Measurements from ENCODE around the gene ARHGEF38. TPM values are rescaled to one million over a fixed set of nuclear protein-coding genes. Genes with fewer than 3 reads are reported as not detected.

ARHGEF38 gene
- total RNA-seq, 1 donor from 2014 or later: not detected

DNA sequence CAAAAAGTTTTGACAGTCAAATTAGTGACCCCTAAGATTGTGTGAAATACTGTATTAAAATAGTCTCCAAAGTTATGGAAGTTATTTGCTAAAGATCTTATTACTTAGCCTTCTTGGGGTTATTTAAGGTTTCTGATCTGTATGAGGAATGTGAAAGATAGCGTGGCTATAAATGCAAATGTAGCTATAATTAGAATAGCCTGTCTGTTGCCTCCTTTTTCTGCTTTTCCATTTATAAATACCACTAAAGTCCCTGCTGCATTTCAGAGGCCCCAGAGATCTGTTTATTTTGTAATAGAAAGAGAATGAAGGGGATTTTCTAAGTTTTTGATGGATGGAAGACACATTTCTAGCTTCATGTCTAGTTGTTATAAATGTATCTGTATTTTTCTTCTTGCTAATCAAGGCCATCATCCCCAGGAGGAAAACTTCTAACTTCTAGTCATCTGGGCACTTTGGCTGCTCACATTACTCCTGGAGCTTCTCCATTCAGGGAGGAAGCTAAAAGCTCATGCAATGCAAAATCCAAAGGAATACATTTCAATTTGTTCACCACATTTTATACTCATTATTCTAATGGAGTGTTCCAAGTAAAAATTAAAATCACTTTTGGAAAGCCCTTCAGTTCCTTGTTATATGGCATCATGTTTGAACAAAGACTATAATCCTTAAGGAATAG, 82.1 kb downstream of the ARHGEF38 start:
- no peak for DNase-seq (ENCODE audit: missing footprints)
- ATAC-seq: no peak
- intact Hi-C loops (cut with DNase I): no loop called here

DNA sequence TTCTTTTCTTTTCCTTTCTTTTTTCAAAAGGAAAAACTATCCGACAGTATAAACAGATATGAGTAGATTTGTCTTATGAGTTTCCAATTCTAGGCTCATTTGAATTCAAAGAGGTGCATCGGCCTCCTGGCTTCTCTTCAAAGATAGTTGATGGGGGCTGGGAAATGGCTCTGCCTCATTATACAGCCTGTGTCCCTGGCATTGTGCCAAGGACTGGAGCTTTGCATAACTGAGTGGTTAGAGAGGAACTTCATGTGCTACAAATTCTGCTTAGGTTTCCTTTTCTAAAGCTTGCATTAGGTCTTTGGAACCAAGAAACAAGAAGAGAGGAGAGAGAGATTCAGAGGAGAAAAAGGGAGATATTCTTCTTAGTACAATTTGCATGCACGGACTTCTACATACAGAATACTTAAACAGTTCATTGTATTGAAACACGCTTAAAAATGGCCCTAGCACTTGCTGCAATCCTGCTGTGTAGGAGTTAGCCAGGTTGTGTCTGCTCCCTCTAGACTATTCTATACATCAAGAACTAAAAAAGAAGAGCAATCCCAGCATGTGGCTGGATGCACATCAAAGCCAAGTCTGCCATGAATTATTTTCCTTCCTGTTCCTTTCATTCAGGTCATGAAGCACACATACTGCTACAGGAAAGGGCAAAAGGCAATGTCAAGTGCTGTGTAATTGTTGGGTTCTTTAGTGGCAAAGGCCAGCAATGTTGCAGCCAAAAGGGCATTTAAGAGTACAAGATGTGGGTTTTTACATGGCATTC, 85.2 kb downstream of the ARHGEF38 start:
- intact Hi-C loops (cut with DNase I): no loop called here
- ATAC-seq: peak; percentile 86
- DNase-seq (ENCODE audit: missing footprints): peak; percentile 74

DNA sequence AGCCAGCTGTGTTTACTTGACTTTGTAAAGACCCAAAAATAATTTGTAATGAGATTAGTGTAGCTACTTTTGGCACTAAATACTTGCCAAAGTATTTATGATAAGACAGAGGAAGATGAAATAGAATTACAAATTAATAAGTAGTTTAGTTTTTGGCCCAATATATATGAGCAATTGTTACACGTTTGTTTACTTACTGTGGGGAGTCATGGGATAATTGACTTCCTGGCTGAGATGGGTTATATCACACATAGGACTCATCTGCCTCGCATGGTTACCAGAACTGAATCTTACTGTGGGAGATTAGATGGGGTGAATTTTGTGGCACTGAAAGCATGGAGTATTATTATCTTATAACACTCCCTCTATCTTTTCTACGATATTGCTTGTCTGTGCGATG, 89.4 kb downstream of the ARHGEF38 start:
- ATAC-seq (no peak), DNase-seq (ENCODE audit: missing footprints) (no peak)
- intact Hi-C loops (cut with DNase I): no loop called here

DNA sequence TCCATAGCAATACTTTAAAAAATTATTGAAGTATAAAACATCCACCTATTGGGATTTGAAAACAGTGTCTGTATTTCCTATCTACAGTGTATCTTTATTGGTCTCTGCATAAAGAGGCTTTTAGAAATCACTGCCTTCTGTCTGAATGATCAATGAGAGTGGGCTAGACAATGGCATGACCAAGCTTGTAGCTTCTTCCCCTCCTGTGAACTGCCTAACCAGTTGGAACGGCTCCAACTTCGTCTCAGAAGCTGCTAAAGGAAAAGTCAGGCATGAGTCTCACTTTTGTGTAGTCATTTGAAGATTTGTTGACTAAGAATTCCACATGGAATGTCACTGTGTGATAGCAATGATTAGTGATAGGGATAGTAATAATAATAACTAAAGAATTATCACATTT, 91.8 kb downstream of the ARHGEF38 start:
- no peak for ATAC-seq
- intact Hi-C loops (cut with DNase I): no loop called here

DNA sequence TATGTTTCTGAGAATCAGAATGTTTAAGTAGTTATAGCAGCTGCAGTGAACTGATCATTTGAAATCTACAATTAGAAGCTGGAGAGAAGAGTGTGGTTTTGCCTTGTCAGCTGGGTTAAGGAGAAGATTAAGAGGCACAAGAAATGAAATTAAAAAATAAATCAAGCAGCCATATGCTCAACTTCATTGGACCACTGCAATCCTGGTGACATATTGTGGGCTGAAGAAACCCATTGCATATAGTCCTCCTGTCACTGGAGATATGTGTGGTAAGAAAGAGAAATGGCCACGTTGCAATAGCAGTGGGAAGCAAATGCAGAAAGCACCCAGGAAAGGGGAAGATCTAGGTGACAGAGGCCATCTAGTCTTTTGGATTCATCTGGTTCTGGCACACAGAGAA, 93.0 kb downstream of the ARHGEF38 start:
- ATAC-seq (no peak), DNase-seq (ENCODE audit: missing footprints) (no peak)
- intact Hi-C loops (cut with DNase I): no loop called here

More for the DNA sequence above, 91.8 kb downstream of the ARHGEF38 start:
- DNase-seq (ENCODE audit: missing footprints): no peak

DNA sequence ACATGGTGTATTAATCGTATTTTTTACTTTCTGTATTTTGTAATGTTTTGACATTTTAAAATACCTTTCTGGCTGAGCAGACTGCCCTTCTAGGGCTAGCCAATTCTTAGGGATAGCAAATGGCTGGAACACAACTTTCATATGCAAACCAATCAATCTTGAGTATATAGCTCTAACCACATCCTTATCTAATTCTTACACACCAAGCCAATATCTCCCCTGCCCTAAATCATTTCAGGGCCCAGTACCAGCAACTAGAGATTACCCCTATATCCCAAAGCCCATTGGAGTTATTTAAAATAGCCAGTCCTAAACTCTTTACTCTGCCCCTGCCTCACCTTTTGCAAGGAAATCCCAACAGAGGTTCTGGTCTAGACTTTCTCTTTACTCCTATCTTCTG, 97.8 kb downstream of the ARHGEF38 start:
- intact Hi-C loops (cut with DNase I): no loop called here
- no peak for DNase-seq (ENCODE audit: missing footprints)
- ATAC-seq: no peak

DNA sequence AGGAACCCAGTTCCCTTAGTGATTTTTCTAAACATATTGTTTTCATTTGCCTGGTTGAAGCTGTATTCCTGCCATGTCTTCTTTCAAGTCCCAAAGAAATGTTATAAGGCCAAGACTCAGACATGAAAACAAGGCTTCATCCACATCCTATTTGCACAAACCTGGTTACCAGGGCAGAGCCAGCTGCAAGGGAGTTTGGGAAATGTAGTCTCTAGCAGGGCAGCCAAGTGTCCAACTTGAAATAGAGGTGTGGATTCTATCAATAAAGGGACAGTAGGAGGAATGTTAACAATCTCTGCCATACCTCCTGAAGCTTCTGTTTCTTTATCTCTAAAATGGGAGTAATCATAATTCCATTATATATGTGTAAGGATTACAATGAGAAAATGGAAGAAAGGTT, 99.5 kb downstream of the ARHGEF38 start:
- ATAC-seq: no peak
- no peak for DNase-seq (ENCODE audit: missing footprints)
- intact Hi-C loops (cut with DNase I): no loop called here

DNA sequence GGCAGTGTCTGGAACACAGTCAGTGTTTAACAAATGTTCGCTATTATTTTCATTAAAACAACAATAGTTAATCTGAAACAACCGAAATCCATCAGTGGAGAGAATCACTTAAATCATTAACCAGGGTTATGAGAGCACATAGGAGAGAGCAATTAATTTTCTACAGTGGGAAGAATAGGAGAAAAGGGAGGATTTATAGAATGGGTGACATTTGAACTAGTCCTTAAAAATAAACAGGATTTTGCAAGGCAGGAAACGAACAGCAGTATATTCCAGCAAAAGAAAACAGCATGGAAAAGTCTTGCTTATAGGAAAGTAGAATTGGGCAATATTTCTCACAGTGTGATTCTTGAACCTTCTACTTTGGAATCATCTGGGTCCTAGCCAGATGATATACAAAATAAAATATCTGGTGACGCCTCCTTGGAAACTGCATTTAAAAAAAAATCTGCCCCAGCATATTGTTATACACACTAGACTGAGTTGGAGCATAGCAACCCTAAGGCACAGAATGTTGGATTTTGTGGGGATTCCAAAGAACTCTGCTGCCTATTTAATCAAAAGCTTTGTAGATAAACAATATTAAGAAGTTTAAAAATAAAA, 100.0 kb downstream of the ARHGEF38 start:
- ATAC-seq (no peak), DNase-seq (ENCODE audit: missing footprints) (no peak)
- intact Hi-C loops (cut with DNase I): no loop called here

DNA sequence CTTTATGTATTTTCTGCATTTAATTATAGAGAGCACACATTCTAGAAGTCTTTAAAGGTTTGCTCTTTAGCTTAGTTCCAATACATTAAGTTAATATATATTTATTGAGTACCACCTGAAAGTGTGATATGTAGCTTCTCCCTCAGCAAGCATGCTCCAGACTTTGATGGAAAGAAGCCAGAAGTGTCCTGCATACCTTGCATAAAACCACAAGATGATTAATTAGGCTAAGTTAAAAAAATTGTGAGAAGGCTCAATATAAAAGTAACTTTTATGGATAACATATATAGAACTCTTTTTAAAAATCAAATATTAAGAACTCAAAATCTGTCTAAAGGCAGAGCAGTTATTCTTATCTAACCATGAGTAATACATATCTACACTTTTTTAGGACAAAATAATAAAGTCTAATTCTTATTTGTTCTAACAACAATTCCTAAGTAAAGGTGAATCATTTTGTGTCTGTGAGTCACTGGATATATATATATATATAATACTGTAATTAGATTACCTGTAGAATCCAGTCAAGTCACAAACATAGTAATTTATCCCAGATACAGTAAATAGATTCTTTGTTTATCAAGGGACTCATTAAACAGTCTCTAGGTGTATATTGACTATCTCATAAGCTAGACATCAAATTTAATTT, 104.8 kb downstream of the ARHGEF38 start:
- intact Hi-C loops (cut with DNase I): no loop called here
- ATAC-seq: no peak
- no peak for DNase-seq (ENCODE audit: missing footprints)

DNA sequence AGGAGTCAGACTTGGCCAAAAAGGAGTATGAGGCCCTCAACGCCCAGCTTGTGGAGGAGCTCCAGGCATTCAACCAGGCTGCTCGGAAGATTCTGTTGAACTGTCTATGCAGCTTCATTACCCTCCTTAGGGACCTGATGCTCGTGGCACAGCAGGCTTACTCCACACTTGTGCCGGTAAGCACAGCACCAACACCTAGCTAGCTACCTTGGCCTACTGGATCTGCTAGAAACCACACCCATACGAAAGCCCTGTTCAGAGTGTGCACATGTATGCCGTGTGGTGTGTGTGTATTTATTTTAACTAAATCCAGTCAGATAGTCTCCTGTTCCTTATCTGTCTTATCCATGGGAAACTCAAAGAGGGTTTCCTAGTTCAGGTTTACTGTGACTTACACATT, 106.8 kb downstream of the ARHGEF38 start:
- no peak for DNase-seq (ENCODE audit: missing footprints)
- intact Hi-C loops (cut with DNase I): no loop called here
- no peak for ATAC-seq

DNA sequence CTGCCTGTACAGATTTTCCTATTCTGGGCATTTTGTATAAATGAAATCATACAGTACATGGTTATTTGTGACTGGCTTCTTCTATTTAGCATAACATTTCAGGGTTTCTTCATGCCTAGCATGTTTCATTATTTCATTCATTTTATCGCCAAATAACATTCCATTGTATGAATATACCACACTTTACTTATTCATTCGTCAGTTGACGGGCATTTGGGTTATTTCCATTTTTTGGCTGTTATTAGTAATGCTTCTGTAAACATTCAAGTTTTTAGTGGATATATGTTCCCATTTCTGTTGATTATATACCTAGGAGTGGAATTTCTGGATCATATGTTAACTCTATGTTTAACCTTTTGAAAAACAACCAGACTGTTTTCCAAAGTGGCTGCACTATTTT, 108.6 kb downstream of the ARHGEF38 start:
- no peak for ATAC-seq
- intact Hi-C loops (cut with DNase I): no loop called here
- DNase-seq (ENCODE audit: missing footprints): no peak

DNA sequence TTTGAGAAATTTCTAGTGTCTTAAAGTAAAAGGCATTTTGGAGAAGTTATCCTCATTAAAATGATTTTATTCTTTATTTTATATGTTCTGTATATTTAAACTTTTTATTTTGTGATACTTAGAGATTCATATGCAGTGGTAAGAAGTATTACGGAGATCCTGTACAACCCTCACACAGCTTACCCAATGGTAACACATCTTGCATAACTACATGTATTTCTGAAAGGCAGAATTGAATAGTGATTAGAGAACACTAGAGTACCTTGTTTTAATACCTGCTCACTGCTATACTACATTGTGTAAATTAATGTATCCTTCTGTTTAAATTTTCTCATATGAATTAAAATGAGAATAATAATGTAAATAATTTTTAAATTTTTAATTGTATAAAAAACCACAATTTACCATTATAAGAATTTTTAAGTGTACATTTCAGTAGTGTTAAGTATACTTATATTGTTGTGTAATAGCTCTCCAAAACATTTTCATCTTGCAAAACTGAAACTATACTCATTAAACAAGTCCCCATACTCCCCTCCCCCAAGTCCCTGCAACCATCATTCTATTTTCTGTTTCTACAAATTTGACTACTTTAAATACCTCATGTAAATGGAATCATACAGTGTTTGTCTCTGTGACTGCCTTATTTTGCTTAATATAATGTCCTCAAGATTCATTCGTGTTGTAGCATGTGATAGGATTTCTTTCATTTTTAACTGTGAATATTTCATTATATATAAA, 110.7 kb downstream of the ARHGEF38 start:
- no peak for ATAC-seq
- no peak for DNase-seq (ENCODE audit: missing footprints)
- intact Hi-C loops (cut with DNase I): no loop called here

DNA sequence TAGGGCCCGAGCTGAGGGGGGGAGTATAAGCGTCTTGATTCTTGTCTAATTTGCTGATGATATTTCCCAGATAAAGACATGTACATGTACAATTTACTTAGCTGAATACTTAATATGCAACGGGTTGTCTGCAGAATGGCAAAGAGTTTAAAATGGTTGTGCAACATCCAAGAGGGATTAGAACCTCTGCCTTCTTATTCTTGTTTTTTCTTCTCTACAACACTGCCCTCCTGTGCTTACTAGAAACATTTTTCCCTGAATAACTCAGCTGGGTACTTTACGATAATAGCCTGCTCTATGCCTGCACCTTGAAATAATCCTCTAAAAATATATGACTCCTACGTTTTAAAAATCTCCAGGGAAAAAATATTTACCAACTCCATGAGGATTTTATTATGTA, 114.3 kb downstream of the ARHGEF38 start:
- DNase-seq (ENCODE audit: missing footprints) (no peak), ATAC-seq (peak; percentile 67)
- intact Hi-C loops (cut with DNase I): loop anchor here (2.0 kb wide), 1 partner anchor 146 kb away; no protein-coding TSS in a partner anchor

DNA sequence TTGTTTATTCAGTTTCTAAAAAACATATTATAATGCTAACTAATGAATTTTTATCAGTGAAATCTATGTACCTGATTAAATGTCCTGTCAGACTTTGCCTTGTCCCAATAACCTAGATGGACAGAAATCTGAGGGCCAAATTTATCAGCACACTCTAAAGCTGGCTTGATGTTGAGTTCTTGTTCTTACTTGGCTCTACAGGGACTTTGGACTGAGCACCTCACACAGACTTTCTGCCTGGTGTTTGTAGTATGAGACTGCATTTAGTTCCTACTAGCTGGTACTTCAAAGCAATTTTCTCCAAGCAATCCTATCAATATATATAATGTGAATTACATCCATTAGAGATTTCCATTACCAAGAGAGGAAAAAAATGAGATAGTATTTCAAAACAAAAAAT, 118.3 kb downstream of the ARHGEF38 start:
- ATAC-seq (no peak), DNase-seq (ENCODE audit: missing footprints) (no peak)
- intact Hi-C loops (cut with DNase I): no loop called here

DNA sequence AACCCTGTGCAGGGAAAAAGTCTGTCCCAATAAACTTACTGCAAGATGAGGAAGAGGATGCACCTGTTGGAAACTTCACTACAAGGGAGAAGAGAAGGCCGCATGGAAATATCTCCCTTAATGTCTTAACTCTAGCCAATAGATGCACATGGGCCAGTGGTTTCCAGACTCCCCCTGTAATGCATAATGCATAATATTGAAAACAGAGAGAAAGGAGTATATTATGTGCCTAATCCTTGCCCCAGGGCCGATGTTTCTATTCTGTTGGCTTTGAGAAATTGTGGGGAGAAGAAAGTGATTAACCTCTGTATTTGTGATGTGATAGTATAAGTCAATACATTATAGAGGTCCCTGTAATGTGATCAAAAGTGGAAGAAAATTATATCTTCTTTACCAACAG, 118.9 kb downstream of the ARHGEF38 start:
- DNase-seq (ENCODE audit: missing footprints) (no peak), ATAC-seq (no peak)
- intact Hi-C loops (cut with DNase I): no loop called here

DNA sequence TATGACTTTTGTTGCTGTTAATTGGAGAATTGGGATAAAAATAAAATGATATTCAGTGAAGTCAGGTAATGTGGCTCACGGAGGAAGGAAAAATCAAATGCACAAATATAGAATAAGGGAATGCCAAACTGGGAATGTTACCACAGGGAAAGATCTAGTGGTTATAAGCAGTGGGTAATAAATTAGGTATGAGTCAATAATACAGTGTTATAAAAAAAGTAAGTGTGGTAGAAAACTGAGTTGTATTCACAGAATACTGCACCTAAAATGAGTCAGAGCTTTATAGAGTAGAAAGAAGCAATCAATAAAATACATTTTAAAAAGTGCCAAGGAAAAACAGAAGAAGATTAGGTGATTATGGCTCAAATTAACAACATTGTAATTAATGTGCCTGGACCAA, 121.6 kb downstream of the ARHGEF38 start:
- no peak for ATAC-seq
- intact Hi-C loops (cut with DNase I): no loop called here

DNA sequence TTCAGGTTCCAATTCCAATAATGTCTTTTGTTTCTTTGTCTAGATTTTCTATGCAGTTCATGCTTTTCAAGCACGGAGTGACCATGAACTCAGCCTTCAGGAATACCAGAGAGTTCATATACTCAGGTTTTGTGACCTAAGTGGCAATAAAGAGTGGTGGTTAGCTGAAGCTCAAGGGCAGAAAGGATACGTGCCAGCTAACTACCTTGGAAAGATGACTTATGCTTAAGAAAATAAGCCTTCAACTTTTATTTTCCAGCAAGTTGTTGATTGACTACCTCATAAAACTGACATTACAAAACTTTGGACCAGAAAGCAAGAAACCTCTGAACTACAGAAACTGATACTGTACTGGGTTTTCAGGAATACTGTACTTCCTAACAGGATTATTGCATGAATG, 125.3 kb downstream of the ARHGEF38 start:
- intact Hi-C loops (cut with DNase I): no loop called here
- DNase-seq (ENCODE audit: missing footprints) (no peak), ATAC-seq (no peak)

More for the DNA sequence above, 121.6 kb downstream of the ARHGEF38 start:
- DNase-seq (ENCODE audit: missing footprints): no peak

DNA sequence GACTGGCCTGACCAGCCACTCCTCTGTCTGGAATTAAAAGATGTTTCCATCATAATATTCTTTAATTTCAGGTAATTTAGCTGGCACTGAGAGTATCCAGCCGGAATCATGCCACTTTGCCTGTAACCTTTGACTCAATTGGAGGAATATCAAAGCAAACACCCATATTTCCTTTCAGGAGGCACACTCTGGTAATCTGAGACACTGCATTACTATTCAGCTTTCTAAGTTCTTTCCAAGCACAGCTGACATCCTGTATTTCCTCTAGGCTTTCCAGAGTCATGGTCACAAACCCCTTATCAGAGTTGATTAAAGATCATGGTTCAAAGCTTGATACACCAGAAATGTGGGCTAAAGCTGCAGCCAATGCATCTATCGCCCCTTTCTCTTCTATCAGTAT, 126.8 kb downstream of the ARHGEF38 start:
- ATAC-seq (no peak), DNase-seq (ENCODE audit: missing footprints) (no peak)
- intact Hi-C loops (cut with DNase I): no loop called here

DNA sequence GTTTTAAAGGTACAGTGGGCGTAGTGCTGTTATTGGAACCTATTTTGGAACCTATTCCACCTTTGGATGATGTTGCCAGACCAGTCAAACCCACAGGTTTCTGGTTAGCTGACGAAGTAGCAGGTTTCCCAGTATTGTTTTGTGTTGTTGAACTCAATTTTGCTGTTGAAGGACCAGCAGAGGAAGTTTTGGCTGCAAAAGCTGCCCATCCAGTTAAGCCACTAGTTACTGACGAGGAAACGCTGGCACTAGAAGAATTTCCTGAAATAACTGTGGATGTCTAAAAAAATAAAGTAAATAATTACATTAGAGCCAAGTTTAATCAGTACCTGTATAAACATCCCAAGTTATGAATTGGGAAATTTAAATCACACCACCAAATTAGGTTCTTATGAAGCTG, 130.6 kb downstream of the ARHGEF38 start:
- intact Hi-C loops (cut with DNase I): no loop called here
- ATAC-seq: no peak
- DNase-seq (ENCODE audit: missing footprints): no peak
